HG02623 (cell line): ENCODE measurements around the gene RALGPS2.
"Not testable (repeated sequence)": the region's sequence is repeated elsewhere in the genome, so short reads cannot be mapped to it uniquely, and the experiment has no call there.

Source experiments
- ATAC-seq: cut with Tn5 transposase; IDR thresholded peaks from one replicate; pipeline ENCODE4 v1.9.1; 2021; ENCODE audit warnings: moderate library complexity; ENCODE audit not compliant: unreplicated experiment

RALGPS2 gene

DNA sequence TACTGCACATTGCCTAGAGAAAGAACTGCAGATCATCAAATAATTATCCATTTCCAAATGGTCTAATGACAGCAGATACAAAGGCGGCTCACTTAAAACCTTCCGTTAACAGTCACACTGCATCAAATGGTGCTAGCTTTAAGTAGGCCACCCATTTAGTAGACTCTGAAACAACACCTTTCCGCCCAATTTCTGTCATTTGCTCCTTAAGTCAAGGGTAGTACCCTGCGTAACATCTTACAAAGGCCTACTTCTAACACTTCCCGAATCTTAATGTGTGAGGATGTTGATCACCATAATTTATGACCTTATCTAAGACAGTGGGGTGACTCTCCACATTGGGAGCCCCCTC is 692 bp upstream of the RALGPS2 start:
- ATAC-seq, result no peak

DNA sequence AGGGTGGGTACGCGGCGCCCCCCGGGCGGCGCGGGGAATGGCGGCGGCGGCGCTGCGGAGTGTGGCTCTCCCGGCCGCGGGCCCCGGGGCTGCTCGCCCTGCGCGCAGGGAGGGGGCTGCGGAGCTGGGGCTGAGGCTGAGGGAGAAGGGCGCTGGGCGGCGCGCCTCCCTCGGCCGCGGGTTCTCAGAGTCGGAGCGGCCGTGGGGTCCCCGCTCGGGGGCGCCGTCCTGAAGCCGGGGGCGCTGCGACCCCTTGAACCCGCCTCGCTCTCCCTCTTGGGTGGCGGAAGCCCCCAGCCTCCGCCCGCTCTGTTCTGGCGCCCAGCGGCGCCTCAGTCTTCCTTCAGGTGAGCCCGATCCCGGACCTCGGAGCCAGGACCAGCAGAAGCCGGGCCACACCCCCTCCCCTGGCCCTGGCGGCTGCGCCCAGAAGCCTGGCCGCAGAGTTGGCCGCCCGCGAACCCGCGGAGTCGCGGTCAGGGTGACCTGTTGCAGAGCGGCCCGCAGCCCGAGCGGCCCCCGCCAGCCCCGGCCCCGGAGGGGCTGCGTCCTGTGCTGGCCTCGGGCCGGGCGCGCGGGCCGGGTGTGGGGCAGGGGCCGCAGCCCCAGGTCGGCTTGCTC is 532 bp downstream of the RALGPS2 start:
- peak; percentile 22 for ATAC-seq

DNA sequence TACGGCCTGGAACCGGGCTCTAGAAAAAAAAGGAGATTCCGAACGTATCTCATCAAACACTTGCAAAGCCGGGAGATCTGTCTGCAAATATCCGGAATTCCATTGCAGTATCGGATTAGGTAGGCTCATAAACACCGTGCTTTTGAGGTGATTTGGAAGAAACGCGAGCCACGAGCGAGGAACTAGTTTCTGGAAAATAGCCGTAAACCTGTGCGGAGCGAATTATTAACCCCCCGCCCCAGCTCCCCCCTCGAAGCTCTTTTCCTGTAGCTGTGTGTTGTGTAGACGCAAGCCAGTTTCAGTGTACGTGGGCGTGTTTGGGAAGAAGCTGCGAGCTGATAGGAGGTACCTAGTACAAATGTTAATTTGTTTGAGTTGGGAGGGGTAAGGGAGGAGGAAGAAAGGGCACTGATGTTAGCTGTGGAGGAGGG is 1.1 kb downstream of the RALGPS2 start:
- peak; percentile 74 for ATAC-seq

DNA sequence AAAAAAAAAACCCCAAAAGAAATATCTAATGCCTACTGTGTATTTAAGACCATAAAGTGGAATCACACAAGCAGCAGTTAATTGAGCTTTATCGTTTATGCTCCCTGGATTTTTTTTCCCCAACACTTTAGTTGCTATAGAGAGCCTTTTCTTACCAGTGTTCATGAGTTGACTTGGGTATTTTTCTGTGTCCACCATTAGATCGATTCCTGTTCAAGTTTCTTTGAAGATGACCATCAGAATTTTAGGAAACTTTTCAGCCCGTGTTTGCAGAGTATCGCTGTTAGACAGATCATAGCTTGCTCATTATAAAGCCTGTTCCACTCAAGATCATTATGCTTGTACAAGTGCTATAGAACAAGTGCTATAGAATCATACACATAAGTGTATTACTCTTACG is 1.5 kb downstream of the RALGPS2 start:
- ATAC-seq, result no peak

DNA sequence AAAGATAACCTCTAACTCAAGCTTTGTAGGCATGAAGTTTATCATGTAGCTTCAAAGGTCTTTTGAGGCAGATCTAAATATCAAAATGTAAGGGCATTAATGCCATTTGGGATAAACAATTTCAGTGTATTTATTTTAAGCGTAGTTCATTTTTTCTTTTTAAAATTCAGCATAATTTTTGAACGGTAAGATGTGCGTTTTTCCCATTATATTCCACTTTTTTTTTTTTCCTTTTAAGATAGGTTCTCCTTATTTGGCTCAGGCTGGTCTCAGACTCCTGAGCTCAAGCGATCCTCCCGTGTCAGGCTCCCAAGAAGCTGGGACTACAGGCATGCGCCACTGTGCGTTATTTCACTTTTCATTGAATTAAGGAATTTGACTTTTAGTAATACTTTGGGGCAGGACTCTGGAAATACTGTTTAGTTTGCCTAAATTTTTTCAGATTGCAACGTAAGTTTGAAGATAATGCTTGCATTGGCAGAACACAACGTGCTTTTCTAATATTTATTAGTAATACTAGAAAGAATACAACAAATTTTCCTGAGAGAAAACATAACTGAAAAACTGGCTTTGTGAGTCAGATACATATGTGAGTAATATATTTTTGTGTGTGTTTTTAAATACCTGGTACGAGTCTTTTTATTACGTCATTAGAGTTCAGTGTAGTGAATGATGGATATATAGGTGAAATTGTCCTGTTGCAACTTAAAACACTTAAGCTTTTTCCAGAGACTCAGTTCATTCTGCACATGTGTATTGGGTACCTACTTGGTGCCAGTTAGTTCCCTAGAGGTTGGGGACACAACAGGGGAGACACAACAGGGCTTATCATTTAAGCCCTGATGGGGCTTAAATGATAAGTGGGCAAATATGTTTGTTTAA is 2.2 kb downstream of the RALGPS2 start:
- no peak for ATAC-seq

DNA sequence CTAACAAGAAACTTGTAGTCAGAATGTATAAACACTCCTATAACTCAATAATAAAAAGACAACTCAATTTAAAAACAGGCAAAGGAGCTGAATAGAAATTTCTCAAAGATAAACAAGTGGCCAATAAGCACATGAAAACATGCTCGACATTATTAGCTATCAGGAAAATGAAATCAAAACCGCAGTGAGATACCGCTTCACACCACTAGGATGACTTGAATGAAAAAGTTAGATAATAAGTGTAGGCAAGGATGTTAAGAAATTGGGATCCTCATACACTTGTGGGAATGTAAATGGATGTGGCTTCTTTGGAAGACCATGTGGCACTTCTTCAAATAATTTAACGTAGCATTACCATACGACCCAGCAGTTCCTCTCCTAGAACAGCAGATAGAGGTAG is 8.9 kb downstream of the RALGPS2 start:
- no peak for ATAC-seq

DNA sequence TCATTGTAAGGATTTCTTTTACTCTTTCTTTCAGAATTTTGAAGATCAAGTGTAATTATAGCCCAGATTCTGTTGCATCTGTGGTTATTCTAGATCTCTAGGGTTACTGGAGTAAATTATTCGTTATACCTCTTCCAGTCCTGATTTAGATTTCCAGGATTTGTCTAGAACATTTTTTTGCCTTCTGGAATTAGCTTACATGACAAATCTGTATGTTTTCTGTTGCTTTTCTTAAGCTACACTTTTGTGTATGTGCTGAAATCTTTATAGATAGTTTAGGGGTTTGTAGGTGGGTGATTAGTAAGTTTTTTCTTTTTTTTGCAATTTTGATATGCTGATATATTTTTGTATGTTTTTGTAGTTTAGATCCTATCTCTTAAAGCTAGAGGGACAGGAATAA is 13.7 kb downstream of the RALGPS2 start:
- ATAC-seq, result no peak

DNA sequence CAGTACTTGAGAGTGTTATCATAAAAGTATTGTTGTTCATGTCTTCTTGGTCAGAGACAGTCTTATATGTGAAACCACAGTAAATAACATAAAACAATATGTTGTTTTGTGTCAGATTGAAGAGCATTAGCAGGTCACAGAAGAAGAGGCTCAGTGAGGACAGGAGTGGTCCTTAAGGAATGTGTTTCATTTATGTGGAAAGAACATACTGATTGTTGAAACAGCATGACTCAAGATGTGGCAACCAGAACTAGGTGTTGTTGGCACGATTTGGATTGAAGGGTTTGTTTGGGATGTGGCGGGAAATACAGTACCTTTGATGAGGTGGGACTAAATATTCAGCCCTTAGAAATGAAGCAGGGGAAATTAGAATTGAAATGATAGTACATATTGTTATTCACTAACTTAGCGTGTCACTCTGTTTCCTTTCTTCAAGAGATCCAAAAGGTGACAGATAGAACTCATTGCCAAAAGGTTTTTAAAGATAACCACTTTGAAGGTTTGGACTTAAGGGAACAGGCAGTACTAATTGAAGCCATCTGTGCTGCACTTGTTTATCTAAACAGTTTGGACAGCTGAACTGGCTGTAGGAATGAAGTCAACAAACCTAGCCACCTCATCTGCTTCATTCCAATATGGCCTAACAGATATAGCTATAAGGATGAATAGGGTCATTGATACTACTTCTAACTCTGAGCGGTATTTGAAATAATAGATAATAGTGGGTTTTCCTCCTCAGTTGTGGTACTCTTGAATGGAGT is 14.4 kb downstream of the RALGPS2 start:
- no peak for ATAC-seq

DNA sequence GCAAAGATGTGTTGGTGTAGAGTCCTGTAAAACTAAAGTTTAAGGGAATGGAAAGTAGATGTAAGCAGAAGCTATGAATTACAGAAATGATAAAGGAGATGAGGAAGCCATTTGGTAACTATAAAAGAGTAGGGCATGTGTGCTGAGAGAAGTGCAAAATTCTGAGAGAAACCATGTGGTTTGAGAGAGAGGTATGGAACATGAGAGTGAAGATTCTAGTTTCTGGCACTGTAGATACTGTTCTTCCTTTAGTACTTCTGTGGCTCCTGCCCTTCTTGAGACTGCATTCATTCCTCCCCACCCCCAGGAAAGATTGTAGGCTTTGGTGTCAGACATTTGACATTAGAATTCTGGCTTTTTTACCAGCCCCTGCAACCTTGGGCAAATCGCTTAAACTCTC is 15.4 kb downstream of the RALGPS2 start:
- no peak for ATAC-seq

DNA sequence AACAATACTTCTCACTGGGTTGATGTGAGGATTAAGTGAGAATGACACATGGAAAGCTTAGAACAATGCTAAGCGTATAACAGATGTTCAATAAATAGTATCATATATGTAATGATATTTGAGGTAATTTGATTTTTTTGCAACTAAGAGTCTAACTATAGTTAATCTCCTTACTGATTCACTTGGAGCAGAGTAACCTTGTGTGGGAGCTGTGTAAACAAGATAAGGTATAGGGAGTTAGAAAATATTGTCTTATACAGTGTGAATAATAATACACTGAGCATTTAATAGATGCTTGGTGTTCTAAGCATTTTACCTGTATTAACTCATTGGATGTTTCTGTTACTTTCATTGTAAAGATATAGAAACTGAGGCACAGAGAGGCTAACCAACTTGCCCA is 15.9 kb downstream of the RALGPS2 start:
- no peak for ATAC-seq

DNA sequence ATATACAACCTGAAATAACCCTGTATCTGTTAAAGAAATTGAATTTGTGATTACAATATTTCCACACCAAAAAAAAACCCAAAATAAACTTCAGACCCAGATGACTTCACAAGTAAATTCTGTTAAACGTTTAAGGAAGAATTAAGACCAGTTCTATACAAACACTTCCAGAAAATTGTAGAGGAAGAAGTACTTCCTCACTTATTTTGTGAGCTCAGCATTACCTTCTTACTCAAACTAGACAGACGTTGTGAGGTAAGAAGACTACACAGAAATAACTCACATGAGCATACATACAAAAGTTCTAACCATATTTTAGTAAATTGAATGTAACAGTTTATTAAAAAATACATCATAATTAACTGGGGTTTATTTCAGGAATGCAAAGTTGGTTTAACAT is 18.8 kb downstream of the RALGPS2 start:
- no peak for ATAC-seq

DNA sequence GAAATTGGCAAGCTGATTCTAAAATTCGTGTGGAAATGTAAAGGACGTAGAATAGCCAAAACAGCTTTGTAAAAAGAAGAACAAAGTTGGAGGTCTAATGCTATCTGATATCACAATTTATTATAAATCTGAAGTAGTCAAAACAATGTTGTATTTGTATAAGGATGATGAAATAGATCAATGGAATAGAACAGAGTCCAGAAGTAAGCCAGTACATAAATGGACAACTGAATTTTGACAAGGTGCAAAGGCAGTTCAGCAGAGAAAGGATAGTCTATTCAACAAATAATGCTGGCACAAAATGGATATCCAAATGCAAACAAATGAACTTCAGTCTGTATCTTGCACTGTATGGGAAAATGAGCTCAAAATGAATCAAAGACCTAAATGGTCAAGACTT is 20.2 kb downstream of the RALGPS2 start:
- no peak for ATAC-seq

DNA sequence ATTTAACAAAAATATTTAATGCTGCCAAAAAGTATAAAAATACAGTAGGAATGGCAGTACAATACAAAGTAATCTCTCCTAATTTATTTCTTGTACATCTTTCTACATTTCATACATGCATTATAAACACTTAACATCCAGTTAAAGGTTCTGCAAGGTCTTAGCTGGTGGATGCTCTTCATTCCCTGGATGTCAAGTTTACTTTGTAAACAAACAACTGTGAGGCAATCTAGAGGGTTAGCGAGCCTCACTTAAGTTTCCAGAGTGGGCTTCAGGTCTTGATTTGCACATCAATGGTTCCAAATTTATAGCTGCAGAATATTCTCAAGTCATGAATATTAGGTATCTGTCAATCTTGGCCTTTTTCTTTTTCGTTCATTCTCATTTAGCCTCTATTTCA is 21.3 kb downstream of the RALGPS2 start:
- no peak for ATAC-seq

DNA sequence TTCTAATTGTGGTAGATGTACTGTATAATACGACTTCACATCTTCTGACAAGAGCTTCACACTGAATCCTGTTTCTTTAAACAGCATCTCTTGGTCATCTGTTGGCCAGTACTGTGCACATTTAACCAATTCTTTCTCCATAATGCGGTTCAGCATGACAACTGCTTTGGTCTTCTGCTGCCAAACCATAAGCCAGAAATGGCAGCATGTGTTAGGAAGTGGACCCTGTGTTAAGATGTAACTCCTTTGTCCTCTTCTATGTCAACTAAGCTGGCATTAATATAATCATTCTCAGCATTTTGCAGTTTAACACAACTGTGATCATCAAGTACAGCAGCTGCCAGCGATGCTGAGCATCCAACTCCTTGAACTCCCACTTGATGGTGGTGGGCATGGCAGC is 22.3 kb downstream of the RALGPS2 start:
- ATAC-seq, result not testable (repeated sequence)

DNA sequence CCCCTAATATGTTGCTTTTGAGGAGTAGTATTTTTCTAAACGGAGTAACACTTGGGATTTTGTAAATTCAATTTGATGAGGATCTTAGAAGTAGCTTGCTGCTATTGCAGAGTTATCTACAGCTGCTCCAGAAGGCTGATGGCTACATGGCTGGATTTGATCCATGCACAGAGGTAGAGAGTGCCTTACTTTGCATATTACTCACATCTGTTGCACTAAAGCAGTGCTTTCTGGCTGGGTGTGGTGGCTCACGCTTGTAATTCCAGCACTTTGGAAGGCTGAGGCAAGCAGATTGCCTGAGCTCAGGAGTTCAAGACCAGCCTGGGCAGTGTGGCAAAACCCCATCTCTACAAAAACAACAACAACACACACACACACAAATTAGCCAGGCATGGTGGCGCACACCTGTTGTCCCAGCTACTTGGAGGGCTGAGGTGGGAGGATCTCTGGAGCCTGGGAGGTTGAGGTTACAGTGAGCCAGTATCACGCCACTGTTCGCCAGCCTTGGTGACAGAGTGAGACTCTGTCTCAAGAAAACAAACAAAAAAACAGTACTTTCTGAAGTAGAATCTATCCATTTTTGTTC is 24.6 kb downstream of the RALGPS2 start:
- no peak for ATAC-seq

DNA sequence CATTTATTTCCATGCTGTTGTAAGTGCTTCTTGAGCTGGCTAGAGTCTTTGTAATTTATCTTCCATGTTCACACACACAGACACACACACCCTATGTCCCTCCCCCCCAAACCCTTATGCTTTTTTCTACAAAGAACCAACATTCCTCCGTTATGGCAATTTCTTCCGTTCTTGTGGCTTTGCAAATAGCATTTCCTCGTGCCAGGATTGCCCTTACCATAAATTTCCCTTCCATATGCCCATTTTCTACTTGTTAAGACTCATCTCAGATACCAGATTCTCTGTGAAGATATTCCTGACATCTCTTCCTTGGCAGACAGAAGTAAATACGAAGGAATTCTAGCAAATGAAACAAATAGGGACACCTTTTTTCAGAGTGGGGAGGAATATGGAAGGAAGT is 26.0 kb downstream of the RALGPS2 start:
- no peak for ATAC-seq

DNA sequence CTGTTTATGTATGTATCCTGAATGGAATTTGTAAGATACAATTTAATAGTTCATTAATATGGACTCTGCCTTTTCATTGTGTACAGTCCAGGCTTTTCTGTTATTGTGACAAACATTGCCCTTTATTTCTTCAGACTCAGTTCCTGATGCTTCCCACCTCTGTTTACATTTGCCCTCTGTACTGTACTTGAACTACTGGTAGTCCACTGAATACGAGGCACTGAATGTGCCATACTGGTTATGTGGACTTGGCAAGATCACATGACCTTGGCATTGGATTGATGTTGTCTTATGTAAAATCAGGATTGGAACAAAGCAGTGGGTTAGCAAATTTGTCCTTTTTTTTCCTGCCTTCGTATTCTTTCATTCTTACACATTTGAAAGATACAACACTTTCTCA is 27.8 kb downstream of the RALGPS2 start:
- no peak for ATAC-seq

DNA sequence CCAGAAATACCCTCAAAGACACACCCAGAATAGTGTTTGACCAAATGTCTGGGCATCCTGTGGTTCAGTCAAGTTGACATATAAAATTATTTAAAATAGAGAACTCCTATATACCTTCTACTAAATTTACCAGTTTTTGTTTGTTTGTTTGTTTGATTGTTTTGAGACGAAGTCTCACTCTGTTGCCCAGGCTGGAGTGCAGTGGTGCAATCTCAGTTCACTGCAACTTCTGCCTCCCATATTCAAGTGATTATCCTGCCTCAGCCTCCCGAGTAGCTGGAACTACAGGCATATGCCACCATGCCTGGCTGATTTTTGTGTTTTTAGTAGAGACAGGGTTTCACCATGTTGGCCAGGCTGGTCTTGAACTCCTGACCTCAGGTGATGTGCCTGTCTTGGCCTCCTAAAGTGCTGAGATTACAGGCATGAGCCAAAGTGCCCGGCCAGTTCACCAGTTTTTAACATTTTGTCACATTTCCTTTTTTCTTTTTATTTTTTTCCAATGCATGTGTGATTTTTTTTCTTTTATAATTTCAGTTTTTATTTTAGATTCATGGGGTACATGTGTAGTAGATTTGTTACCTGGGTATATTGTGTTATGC is 29.7 kb downstream of the RALGPS2 start:
- ATAC-seq, result not testable (repeated sequence)

DNA sequence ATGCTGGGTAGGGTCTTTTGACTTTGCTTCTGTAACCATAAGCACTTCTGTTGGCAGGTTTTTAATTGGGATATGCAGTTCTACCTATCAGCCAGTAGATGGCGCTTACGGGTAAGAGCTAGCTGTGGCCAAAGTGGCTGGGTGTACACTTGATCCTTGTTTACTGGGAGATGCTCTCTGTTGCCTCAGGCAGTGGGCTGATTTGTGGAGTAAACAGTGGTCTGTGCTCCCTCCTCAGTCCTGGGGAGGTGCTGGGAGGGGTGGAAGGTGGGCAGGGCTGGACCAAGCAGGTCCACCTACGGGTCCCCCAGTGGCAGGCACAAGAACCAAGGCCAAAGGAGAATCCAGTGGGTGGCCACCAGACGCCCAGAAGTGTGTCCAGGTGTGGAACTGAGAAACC is 43.4 kb downstream of the RALGPS2 start:
- no peak for ATAC-seq

DNA sequence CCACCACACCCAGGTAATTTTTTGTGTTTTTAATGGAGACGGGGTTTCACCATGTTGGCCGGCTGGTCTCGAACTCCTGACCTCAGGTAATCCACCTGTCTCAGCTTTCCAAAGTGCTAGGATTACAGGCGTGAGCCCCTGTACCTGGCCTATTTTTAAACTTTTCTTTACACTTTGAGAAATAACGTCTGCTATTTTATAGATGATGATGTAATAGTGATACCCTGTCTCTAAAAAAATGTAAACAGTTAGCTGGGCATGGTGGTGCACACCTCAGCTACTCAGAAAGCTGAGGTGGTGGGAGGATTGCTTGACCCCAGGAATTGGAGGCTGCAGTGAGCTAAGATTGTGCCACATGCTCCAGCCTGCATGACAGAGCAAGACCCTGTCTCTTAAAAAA is 47.9 kb downstream of the RALGPS2 start:
- ATAC-seq, result no peak

DNA sequence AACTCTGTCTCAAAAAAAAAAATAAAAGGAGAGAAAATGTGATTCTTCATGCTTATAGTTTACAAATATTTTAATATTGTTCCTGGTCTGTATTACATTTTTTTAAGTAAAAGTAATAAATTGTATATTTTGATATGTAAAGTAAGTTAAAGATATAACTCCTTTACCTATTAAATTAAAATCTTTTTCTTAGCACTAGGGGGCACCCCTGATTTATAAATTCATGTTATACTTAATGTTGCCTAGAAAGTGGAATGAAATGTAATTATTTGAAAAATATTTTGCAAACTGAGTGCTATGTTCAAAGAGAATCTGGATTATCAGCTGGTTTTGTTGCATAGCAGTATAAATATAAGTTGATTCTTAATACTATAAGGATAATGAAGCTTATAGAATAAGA is 49.2 kb downstream of the RALGPS2 start:
- ATAC-seq, result no peak
